22Rv1 (cell line): ENCODE measurements around the gene DHX34.

Experiments used
- ZFX ChIP-seq: fragments of 450-650 bp; IDR thresholded peaks from 2 replicates; pipeline ENCODE4 v1.6.1; 2017; ENCODE audit warnings: antibody characterized with exemption, borderline replicate concordance
- TF ChIP-seq, protein P1 (sequence below): fragments of 450-650 bp; IDR thresholded peaks from 2 replicates; pipeline ENCODE4 v1.5.1; 2017; ENCODE audit warnings: mild to moderate bottlenecking

DNA sequence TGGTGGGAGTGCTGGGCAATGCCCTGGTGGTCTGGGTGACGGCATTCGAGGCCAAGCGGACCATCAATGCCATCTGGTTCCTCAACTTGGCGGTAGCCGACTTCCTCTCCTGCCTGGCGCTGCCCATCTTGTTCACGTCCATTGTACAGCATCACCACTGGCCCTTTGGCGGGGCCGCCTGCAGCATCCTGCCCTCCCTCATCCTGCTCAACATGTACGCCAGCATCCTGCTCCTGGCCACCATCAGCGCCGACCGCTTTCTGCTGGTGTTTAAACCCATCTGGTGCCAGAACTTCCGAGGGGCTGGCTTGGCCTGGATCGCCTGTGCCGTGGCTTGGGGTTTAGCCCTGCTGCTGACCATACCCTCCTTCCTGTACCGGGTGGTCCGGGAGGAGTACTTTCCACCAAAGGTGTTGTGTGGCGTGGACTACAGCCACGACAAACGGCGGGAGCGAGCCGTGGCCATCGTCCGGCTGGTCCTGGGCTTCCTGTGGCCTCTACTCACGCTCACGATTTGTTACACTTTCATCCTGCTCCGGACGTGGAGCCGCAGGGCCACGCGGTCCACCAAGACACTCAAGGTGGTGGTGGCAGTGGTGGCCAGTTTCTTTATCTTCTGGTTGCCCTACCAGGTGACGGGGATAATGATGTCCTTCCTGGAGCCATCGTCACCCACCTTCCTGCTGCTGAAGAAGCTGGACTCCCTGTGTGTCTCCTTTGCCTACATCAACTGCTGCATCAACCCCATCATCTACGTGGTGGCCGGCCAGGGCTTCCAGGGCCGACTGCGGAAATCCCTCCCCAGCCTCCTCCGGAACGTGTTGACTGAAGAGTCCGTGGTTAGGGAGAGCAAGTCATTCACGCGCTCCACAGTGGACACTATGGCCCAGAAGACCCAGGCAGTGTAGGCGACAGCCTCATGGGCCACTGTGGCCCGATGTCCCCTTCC, 28.9 kb upstream of the DHX34 start:
- TF ChIP-seq, protein P1, sequence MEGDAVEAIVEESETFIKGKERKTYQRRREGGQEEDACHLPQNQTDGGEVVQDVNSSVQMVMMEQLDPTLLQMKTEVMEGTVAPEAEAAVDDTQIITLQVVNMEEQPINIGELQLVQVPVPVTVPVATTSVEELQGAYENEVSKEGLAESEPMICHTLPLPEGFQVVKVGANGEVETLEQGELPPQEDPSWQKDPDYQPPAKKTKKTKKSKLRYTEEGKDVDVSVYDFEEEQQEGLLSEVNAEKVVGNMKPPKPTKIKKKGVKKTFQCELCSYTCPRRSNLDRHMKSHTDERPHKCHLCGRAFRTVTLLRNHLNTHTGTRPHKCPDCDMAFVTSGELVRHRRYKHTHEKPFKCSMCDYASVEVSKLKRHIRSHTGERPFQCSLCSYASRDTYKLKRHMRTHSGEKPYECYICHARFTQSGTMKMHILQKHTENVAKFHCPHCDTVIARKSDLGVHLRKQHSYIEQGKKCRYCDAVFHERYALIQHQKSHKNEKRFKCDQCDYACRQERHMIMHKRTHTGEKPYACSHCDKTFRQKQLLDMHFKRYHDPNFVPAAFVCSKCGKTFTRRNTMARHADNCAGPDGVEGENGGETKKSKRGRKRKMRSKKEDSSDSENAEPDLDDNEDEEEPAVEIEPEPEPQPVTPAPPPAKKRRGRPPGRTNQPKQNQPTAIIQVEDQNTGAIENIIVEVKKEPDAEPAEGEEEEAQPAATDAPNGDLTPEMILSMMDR, result no peak
- no peak for TF ChIP-seq ZFX
